Parathyroid adenoma (tissue), 2 donors: ENCODE data around the gene ZFR2.
"Not testable (repeated sequence)": the region's sequence is repeated elsewhere in the genome, so short reads cannot be mapped to it uniquely, and the experiment has no call there.

Experiments
- H2AFZ ChIP-seq: fragments of 300-600 bp; sonication (generic); one replicate; pipeline ENCODE4 v1.7.0; 2017; ENCODE audit warnings: antibody characterized with exemption, mild to moderate bottlenecking
- H3K27ac ChIP-seq: fragments of 300-600 bp; sonication (generic); one replicate; pipeline ENCODE4 v1.7.0; 2017
- H3K27me3 ChIP-seq: fragments of 300-600 bp; sonication (generic); one replicate; pipeline ENCODE4 v1.7.0; 2017; ENCODE audit warnings: low read length; ENCODE audit not compliant: control insufficient read depth, insufficient read depth
- H3K36me3 ChIP-seq: fragments of 300-600 bp; sonication (generic); one replicate; pipeline ENCODE4 v1.7.0; 2017; ENCODE audit warnings: low read length; ENCODE audit not compliant: control insufficient read depth, insufficient read depth
- H3K4me1 ChIP-seq: fragments of 300-600 bp; sonication (generic); one replicate; pipeline ENCODE4 v1.7.0; 2017; ENCODE audit warnings: control low read depth
- H3K4me2 ChIP-seq: fragments of 300-600 bp; sonication (generic); one replicate; pipeline ENCODE4 v1.7.0; 2017; ENCODE audit warnings: low read length
- H3K4me3 ChIP-seq: fragments of 300-600 bp; sonication (generic); one replicate; pipeline ENCODE4 v1.7.0; 2017; ENCODE audit warnings: low read depth, low read length
- H3K79me2 ChIP-seq: fragments of 300-600 bp; sonication (generic); one replicate; pipeline ENCODE4 v1.7.0; 2017; ENCODE audit warnings: control low read depth
- H3K9ac ChIP-seq: fragments of 300-600 bp; sonication (generic); one replicate; pipeline ENCODE4 v1.7.0; 2017; ENCODE audit warnings: mild to moderate bottlenecking
- H3K9me3 ChIP-seq: fragments of 300-600 bp; sonication (generic); one replicate; pipeline ENCODE4 v1.7.0; 2017; ENCODE audit warnings: low read length; ENCODE audit not compliant: control insufficient read depth
- CTCF ChIP-seq: fragments of 300-600 bp; sonication (generic); IDR thresholded peaks from one replicate; pipeline ENCODE4 v1.7.0; 2017; ENCODE audit warnings: antibody characterized with exemption, mild to moderate bottlenecking
- donor health status: primary hyperparathyroidism.

The ZFR2 gene

DNA sequence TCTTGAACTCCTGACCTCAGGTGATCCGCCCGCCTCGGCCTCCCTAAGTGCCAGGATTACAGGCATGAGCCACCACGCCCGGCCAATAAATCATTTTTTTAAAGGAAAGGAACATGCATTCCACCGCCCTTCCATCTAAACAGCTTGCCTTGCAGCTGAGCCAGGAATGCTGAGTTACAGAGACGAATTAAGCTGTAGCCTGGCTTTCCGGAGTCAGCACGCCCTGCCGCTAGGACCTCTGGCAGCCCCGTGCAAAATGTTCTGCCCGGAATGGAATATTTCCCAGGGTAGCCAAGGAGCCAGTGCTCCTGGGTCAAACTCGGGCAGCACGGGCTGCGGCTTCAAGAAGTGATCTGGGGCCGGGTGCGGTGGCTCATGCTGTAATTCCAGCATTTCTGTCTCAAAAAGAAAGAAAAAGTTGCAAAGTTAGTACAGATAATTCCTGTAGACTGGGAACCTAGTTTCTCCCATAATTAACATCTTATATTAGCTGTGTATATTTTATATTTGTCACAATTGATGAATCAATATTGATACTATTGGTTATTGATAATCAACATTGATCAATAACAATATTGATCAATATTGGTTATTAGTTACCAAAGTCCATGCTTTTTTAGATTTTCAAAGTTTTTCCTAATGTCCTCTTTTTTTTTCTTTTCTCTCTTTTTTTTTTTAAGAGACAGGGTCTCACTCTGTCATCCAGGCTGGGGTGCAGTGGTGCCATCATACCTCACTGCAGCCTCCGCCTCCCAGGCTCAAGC, 30.9 kb upstream of the ZFR2 start:
- H3K36me3 ChIP-seq, result no peaks in the 10 kb centered on the region
- H3K4me3 ChIP-seq, result no peak overlapping the region
- H3K27ac ChIP-seq, result no peak overlapping the region
- no peaks in the 10 kb centered on the region for H3K79me2 ChIP-seq
- no peaks in the 10 kb centered on the region for H3K9me3 ChIP-seq
- TF ChIP-seq CTCF, result no peak
- no peak overlapping the region for H3K4me2 ChIP-seq
- no peaks in the 10 kb centered on the region for H3K27me3 ChIP-seq
- no peaks in the 10 kb centered on the region for H3K4me1 ChIP-seq
- H2AFZ ChIP-seq, result no peak overlapping the region
- H3K9ac ChIP-seq, result no peak overlapping the region

- no peaks in the 10 kb centered on the region for H3K4me1 ChIP-seq
- no peaks in the 10 kb centered on the region for H3K79me2 ChIP-seq
- H3K4me2 ChIP-seq, result no peak overlapping the region
- no peak overlapping the region for H3K27ac ChIP-seq
- TF ChIP-seq CTCF, result no peak
- H3K9ac ChIP-seq, result no peak overlapping the region
- H3K4me3 ChIP-seq, result no peak overlapping the region
- no peaks in the 10 kb centered on the region for H3K27me3 ChIP-seq
- no peak overlapping the region for H2AFZ ChIP-seq
- no peaks in the 10 kb centered on the region for H3K36me3 ChIP-seq
- H3K9me3 ChIP-seq, result no peaks in the 10 kb centered on the region
Measured at GRCh38 chr19:3898426-3898825, 29.6 kb upstream of the ZFR2 start.

DNA sequence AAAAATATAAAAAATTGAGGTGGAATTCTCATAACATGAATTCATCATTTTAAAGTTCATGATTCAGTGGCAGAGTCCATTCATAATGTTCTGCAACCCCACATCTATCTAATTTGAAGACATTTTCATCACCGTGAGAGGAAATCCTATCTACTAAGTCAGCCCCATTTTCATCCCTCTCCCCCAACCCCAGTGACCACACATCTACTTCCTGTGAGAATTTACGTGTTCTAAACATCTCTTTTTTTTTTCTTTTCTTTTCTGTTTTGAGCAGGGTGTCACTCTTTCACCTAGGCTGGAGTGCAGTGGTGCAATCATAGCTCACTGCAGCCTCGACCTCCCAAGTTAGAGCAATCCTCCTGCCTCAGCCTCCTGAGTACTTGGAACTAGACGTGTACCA, 29.1 kb upstream of the ZFR2 start:
- H3K27me3 ChIP-seq, result no peaks in the 10 kb centered on the region
- H3K4me3 ChIP-seq, result no peak overlapping the region
- H3K36me3 ChIP-seq, result no peaks in the 10 kb centered on the region
- H3K79me2 ChIP-seq, result no peaks in the 10 kb centered on the region
- H3K9me3 ChIP-seq, result no peaks in the 10 kb centered on the region
- no peak overlapping the region for H3K27ac ChIP-seq
- no peaks in the 10 kb centered on the region for H3K4me1 ChIP-seq
- no peak for TF ChIP-seq CTCF
- no peak overlapping the region for H3K4me2 ChIP-seq
- no peak overlapping the region for H3K9ac ChIP-seq
- no peak overlapping the region for H2AFZ ChIP-seq

DNA sequence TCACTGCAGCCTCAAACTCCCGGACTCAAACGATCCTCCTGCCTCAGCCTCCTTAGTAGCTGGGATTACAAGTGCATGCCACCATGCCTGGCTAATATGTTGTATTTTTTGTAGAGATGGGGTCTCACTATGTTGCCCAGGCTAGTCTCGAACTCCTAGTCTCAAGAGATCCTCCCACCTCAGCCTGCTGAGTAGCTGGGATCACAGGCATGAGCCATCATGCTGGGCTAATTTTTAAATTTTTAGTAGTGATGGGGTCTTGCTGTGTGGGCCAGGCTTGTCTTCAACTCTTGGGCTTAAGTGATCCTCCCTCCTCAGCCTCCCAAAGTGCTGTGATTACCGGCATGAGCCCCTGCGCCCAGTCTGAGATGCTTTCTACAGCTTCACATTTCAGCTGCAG, 26.9 kb upstream of the ZFR2 start:
- no peaks in the 10 kb centered on the region for H3K79me2 ChIP-seq
- H3K4me3 ChIP-seq, result no peak overlapping the region
- no peaks in the 10 kb centered on the region for H3K9me3 ChIP-seq
- H3K4me2 ChIP-seq, result no peak overlapping the region
- no peaks in the 10 kb centered on the region for H3K36me3 ChIP-seq
- no peaks in the 10 kb centered on the region for H3K27me3 ChIP-seq
- no peak for TF ChIP-seq CTCF
- no peak overlapping the region for H2AFZ ChIP-seq
- no peak overlapping the region for H3K27ac ChIP-seq
- H3K4me1 ChIP-seq, result no peaks in the 10 kb centered on the region
- H3K9ac ChIP-seq, result no peak overlapping the region

- H3K36me3 ChIP-seq, H3K79me2 ChIP-seq, H2AFZ ChIP-seq, H3K4me3 ChIP-seq, H3K4me2 ChIP-seq, H3K27me3 ChIP-seq, H3K27ac ChIP-seq, H3K9me3 ChIP-seq, H3K4me1 ChIP-seq, H3K9ac ChIP-seq: not testable (repeated sequence)
Measured at GRCh38 chr19:3894959-3895358, 26.1 kb upstream of the ZFR2 start.
